MCF 10A (cell line): ENCODE data around the gene GRHPR. TPM values are rescaled to one million over a fixed set of nuclear protein-coding genes. Genes with fewer than 3 reads are reported as not detected.

Source experiments
- BruUV-seq: library from RNA; stranded (reverse); fragments of 400-500 nt; replicated peaks from 2 replicates; lab custom pipeline; 2021; lab: Mats Ljungman, UMichigan
- CTCF ChIA-PET: fragments of 300-600 bp; sonication (Branson Sonifier 250); formaldehyde crosslinking; extraction: SDS; loops from one replicate; lab custom pipeline; 2021; ENCODE audit warnings: antibody characterized with exemption, inconsistent platforms; lab: Yijun Ruan, JAX
- POLR2A ChIA-PET: fragments of 300-600, 350-650 bp; sonication (Branson Sonifier 250); formaldehyde crosslinking; extraction: SDS; loops from one replicate; lab custom pipeline; 2020; ENCODE audit warnings: antibody characterized with exemption, inconsistent platforms; lab: Yijun Ruan, JAX
- DNase-seq: peaks from one replicate; pipeline ENCODE4 v3.0.0-alpha.2; 2018; ENCODE audit not compliant: unreplicated experiment
- H3K27ac Mint-ChIP-seq: one replicate; pipeline ENCODE4 v1.8.0; 2022; ENCODE audit warnings: mild to moderate bottlenecking, low read depth, mixed read lengths; ENCODE audit not compliant: unreplicated experiment
- H3K27me3 Mint-ChIP-seq: one replicate; pipeline ENCODE4 v1.8.0; 2022; ENCODE audit warnings: mixed read lengths; ENCODE audit not compliant: insufficient read depth, unreplicated experiment
- H3K36me3 Mint-ChIP-seq: one replicate; pipeline ENCODE4 v1.8.0; 2022; ENCODE audit warnings: mild to moderate bottlenecking, moderate library complexity, mixed read lengths; ENCODE audit not compliant: insufficient read depth, unreplicated experiment
- H3K4me1 Mint-ChIP-seq: one replicate; pipeline ENCODE4 v1.8.0; 2022; ENCODE audit warnings: mixed read lengths; ENCODE audit not compliant: insufficient read depth, unreplicated experiment
- H3K4me3 Mint-ChIP-seq: one replicate; pipeline ENCODE4 v1.8.0; 2022; ENCODE audit warnings: mild to moderate bottlenecking, moderate library complexity, mixed read lengths; ENCODE audit not compliant: unreplicated experiment
- H3K9me3 Mint-ChIP-seq: one replicate; pipeline ENCODE4 v1.8.0; 2022; ENCODE audit warnings: mixed read lengths; ENCODE audit not compliant: unreplicated experiment
- intact Hi-C: fragments of 100-400 bp; cut with micrococcal nuclease; formaldehyde crosslinking; loops from 2 replicates; pipeline ENCODE4 v1.14.1; 2022
- total RNA-seq: library from RNA; stranded (reverse); gene quantifications from 2 replicates; pipeline ENCODE4 v1.2.3, GENCODE V29; 2022
- TF ChIP-seq, protein P1 (sequence below): fragments of 200-600 bp; IDR thresholded peaks from one replicate; pipeline ENCODE4 v1.8.0; 2022; ENCODE audit warnings: antibody characterized with exemption, mild to moderate bottlenecking; ENCODE audit not compliant: unreplicated experiment

GRHPR gene
- total RNA-seq, 1 experiment from 2014 or later = 121 TPM

DNA sequence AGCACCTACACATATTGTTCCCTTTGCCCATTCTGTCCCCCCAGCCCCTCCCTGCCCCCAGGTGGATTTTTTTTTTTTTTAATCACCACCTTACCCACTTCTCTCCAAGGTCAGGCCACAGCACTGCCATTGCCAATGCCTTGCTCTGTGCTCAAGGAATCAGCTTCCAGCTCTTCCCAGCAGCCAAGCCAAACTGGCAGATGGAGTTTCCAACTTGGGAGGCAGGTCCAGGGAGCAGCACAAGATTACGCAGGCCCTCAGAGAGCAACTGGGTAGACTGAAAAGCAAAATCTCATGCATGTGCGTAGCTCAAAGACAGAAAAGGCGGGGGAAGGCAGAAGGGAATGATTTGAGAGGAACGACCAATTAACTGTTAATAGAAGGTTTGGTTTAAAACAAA lies 15.1 kb downstream of the GRHPR start:
- BruUV-seq = no TSS peak
- CTCF ChIA-PET = no interaction called here
- Mint-ChIP-seq H3K9me3 (no peaks in the 10 kb centered on the region), H3K27me3 (no peaks in the 10 kb centered on the region), H3K4me3 (no peak overlapping the region), H3K27ac (no peak overlapping the region), H3K36me3 (peaks cover 78% of the 10 kb centered on the region), H3K4me1 (peaks cover 4% of the 10 kb centered on the region)
- TF ChIP-seq, protein P1, sequence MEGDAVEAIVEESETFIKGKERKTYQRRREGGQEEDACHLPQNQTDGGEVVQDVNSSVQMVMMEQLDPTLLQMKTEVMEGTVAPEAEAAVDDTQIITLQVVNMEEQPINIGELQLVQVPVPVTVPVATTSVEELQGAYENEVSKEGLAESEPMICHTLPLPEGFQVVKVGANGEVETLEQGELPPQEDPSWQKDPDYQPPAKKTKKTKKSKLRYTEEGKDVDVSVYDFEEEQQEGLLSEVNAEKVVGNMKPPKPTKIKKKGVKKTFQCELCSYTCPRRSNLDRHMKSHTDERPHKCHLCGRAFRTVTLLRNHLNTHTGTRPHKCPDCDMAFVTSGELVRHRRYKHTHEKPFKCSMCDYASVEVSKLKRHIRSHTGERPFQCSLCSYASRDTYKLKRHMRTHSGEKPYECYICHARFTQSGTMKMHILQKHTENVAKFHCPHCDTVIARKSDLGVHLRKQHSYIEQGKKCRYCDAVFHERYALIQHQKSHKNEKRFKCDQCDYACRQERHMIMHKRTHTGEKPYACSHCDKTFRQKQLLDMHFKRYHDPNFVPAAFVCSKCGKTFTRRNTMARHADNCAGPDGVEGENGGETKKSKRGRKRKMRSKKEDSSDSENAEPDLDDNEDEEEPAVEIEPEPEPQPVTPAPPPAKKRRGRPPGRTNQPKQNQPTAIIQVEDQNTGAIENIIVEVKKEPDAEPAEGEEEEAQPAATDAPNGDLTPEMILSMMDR = no peak
- POLR2A ChIA-PET = no interaction called here
- DNase-seq = no peak
- intact Hi-C loops = no loop called here

DNA sequence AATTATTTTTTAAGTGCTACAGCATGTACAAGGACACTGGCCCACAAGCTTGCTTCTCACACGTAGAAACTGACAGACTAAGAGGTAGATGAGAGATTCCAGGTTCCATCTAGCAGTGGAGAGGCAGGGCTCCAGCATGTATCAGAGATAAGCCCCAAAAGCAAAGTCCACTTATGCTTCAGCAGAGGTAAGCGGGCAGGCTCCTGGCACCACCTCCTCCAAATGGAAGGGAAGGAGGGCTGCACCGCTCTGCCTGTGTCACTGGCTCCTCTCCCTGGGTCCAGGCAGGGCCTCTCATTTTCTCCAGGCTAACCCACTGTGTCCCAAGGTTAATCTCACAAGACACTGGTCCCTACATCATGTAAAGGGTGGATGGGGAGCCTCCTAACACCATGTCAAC lies 15.9 kb downstream of the GRHPR start:
- Mint-ChIP-seq H3K27ac (no peak overlapping the region), H3K4me1 (no peaks in the 10 kb centered on the region), H3K36me3 (peaks cover 71% of the 10 kb centered on the region), H3K27me3 (no peaks in the 10 kb centered on the region), H3K4me3 (no peak overlapping the region), H3K9me3 (no peaks in the 10 kb centered on the region)
- ChIA-PET CTCF (no interaction called here), POLR2A (no interaction called here)
- intact Hi-C loops = no loop called here
- no TSS peak for BruUV-seq
- DNase-seq = no peak
- TF ChIP-seq, protein P1 = no peak

DNA sequence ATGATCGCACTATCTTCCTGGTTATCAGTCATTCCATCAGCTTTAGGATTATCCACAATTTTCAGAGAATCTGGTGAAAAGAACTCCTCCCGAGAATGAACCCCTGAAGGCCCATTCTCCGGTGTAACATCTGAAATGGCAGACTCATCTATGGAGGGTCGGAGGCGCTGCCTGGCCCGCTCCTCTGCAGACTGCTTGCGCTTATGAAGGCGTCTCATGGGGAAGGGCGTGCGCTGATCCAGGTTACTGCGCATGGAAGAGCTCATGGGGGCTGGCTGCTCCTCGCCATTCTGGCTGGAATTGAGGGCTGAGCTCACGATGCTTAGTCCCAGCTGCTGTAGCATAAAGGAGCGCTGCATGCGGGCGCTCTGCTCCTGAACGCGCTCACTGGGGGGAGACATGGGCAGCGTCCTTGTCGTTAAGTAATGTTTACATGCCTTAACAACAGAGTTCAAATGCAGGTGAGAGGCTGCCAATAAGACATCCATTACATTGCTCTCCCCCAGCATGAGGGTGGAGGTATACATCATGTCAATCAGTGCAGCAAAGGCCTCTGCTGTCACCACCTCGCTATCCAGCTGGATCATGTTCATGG lies 19.4 kb downstream of the GRHPR start:
- BruUV-seq = no TSS peak
- ChIA-PET POLR2A (interaction anchor here (1.1 to 1.9 kb wide), 4 partner anchors 10 to 24 kb away, joined by 3 to 7 read pairs (median 3); partner anchors contain the start of genes GRHPR and ZBTB5), CTCF (interaction anchor here (0.6 to 1.9 kb wide), 3 partner anchors 21 to 1252 kb away, joined by 3 to 4 read pairs (median 4); no protein-coding TSS in a partner anchor)
- no peaks in the 10 kb centered on the region for H3K9me3 Mint-ChIP-seq
- DNase-seq = no peak
- H3K27ac Mint-ChIP-seq = no peak overlapping the region
- intact Hi-C loops = no loop called here
- TF ChIP-seq, protein P1 = no peak
- no peaks in the 10 kb centered on the region for H3K27me3 Mint-ChIP-seq
- H3K36me3 Mint-ChIP-seq = peaks cover 70% of the 10 kb centered on the region
- no peak overlapping the region for H3K4me3 Mint-ChIP-seq
- H3K4me1 Mint-ChIP-seq = no peaks in the 10 kb centered on the region

DNA sequence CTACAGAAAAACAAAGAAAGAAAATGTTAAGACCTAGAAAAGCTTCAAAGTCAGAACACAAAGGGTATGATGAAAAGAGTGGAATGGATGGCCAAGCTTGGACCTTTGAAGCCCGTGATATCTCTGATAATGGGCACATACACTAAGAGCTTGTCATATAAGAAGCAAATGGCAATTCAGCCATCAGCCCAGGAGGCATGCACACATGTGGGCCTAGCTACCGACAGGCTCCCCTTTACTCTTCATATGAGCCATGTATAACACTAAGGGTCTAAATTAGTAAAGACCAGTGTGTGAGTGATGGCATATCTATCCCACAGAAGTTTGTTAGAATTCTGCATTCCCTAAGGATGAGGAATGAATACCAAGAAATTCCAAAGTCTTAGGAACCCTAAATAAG lies 20.1 kb downstream of the GRHPR start:
- H3K4me3 Mint-ChIP-seq = no peak overlapping the region
- TF ChIP-seq, protein P1 = no peak
- CTCF ChIA-PET = interaction anchor here (0.6 to 1.9 kb wide), 3 partner anchors 20 to 1253 kb away, joined by 3 to 4 read pairs (median 4); no protein-coding TSS in a partner anchor
- no peaks in the 10 kb centered on the region for H3K4me1 Mint-ChIP-seq
- H3K27ac Mint-ChIP-seq = no peak overlapping the region
- no peaks in the 10 kb centered on the region for H3K27me3 Mint-ChIP-seq
- BruUV-seq = no TSS peak
- intact Hi-C loops = no loop called here
- DNase-seq = no peak
- no peaks in the 10 kb centered on the region for H3K9me3 Mint-ChIP-seq
- peaks cover 68% of the 10 kb centered on the region for H3K36me3 Mint-ChIP-seq
- POLR2A ChIA-PET = interaction anchor here (1.1 to 1.9 kb wide), 4 partner anchors 9 to 23 kb away, joined by 3 to 7 read pairs (median 3); partner anchors contain the start of genes GRHPR and ZBTB5
